ENCODE results near the gene FADS1.

The FADS1 gene

DNA sequence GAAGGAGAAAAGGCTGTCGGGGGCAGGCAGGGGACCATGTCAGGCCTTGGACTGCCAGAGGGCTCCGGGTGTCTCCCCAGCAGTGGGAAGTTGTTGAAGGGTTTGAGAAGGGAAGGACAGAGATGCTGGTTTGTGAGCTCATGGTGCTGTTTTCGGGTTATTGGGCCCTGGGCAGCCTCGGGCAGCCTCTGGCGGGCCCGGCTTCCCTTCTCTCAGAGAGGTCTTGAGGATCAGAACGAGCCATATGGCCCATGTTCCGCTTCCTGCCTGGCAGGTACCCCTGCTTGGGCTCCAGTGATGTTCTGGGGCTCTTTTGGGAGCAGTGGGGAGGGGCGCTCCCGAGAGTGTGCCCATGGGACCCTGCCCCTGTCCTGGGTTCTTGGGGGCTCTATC is 54.6 kb downstream of the FADS1 start:
- no peak overlapping the region for H3K4me3 ChIP-seq (ENCODE audit: control insufficient read depth, low read depth, low read length)
- DNase-seq (ENCODE audit: low read depth) = no peak
- TF ChIP-seq, protein P1, sequence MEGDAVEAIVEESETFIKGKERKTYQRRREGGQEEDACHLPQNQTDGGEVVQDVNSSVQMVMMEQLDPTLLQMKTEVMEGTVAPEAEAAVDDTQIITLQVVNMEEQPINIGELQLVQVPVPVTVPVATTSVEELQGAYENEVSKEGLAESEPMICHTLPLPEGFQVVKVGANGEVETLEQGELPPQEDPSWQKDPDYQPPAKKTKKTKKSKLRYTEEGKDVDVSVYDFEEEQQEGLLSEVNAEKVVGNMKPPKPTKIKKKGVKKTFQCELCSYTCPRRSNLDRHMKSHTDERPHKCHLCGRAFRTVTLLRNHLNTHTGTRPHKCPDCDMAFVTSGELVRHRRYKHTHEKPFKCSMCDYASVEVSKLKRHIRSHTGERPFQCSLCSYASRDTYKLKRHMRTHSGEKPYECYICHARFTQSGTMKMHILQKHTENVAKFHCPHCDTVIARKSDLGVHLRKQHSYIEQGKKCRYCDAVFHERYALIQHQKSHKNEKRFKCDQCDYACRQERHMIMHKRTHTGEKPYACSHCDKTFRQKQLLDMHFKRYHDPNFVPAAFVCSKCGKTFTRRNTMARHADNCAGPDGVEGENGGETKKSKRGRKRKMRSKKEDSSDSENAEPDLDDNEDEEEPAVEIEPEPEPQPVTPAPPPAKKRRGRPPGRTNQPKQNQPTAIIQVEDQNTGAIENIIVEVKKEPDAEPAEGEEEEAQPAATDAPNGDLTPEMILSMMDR (IDR thresholded peaks at IDR 0.05; ENCODE audit: control insufficient read depth, insufficient read depth, low read depth, low read length, missing control alignments) = no peak

DNA sequence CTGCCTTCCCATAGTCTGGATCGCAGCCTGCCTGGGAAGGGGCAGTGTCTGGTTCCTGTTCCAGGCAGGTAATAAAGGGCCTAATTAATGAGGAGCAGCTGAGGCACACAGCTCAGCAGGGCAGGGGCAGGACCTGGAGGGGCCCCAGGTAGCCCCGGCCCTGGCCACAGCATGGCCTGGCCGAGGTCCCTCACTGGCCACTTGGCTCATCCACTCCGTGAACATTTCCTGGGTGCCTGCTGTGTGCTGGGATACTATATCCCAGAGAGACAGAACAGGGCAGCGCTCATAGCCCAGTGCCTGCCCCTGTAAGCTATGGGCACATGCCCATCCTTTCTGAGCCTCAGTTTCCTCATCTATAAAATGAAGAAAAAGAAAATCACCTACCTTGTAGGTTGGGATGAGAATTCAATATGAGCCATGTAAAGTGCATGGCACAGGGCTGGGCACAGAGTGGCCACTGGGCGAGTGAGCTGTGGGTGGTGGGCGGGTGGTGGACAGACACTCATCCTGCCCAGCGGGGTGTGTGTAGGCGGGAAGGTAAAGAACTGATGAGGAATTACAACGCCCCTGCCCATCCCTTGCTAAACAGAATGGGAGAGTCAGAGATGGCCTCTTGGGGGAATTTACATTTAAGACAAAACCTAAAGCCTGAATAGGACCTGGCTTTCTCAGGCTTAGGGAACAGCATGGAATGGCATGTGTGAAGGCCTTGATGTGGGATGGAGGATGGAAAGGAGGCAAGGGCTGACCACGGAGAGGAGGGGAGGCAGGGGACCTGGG is 55.2 kb downstream of the FADS1 start:
- TF ChIP-seq, protein P1 (IDR thresholded peaks at IDR 0.05; ENCODE audit: control insufficient read depth, insufficient read depth, low read depth, low read length, missing control alignments) = no peak
- no peak overlapping the region for H3K4me3 ChIP-seq (ENCODE audit: control insufficient read depth, low read depth, low read length)
- no peak for DNase-seq (ENCODE audit: low read depth)

DNA sequence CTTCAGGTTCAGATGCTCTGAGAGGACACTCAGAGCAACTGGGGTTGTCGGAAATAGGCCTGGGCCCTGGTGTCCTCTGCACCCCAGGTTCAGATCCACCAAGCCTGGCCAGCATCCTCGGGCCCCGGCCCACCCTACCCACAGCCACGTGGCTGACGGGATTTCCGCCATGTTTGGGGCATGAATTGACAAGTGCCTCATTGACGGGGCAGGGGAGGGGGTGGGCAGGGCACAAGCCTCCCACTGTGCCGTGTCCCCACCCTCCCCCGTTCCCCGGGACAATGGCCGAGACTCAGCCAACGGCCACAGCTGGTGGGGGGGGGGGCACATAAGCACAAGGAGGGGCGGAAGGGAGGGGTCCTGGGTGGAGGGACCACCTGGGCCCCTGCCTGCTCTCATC is 55.9 kb downstream of the FADS1 start:
- DNase-seq (ENCODE audit: low read depth) = no peak
- TF ChIP-seq, protein P1 (IDR thresholded peaks at IDR 0.05; ENCODE audit: control insufficient read depth, insufficient read depth, low read depth, low read length, missing control alignments) = no peak

DNA sequence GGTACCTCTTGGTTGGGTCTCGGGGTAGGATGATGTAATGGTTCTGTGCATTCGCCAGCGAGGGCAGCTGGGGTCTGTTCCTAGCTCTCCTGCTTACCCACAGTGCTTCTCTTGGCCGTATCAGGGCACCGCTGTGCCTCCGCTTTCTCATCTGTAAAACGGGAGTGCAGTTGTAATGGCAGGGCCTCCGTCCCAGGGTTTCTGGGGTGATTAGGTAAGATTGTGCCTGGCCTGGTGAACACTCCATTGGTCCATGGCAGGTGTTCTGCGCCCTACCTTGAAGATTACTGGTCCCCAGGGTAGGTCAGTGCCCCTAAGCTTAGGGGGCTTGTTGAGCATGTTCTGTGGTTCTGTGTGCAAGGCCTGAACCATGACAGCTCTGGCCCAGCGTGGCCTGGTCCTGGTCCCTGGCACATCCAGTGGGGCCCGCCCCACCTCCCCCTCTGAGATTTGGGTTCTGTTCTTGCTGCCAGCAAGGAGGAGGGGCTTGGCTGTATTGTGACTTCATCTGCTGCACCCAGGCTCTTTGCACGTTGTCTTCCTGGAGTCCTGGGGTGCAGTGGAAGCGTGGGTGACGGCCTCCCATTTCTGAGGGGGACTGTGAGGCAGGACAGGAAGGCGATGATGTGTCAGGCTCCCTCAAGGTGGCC is 59.5 kb downstream of the FADS1 start:
- TF ChIP-seq, protein P1 (IDR thresholded peaks at IDR 0.05; ENCODE audit: control insufficient read depth, insufficient read depth, low read depth, low read length, missing control alignments) = no peak
- DNase-seq (ENCODE audit: low read depth) = no peak
- no peak overlapping the region for H3K4me3 ChIP-seq (ENCODE audit: control insufficient read depth, low read depth, low read length)

More for the DNA sequence above, 55.9 kb downstream of the FADS1 start:
- no peak overlapping the region for H3K4me3 ChIP-seq (ENCODE audit: control insufficient read depth, low read depth, low read length)

DNA sequence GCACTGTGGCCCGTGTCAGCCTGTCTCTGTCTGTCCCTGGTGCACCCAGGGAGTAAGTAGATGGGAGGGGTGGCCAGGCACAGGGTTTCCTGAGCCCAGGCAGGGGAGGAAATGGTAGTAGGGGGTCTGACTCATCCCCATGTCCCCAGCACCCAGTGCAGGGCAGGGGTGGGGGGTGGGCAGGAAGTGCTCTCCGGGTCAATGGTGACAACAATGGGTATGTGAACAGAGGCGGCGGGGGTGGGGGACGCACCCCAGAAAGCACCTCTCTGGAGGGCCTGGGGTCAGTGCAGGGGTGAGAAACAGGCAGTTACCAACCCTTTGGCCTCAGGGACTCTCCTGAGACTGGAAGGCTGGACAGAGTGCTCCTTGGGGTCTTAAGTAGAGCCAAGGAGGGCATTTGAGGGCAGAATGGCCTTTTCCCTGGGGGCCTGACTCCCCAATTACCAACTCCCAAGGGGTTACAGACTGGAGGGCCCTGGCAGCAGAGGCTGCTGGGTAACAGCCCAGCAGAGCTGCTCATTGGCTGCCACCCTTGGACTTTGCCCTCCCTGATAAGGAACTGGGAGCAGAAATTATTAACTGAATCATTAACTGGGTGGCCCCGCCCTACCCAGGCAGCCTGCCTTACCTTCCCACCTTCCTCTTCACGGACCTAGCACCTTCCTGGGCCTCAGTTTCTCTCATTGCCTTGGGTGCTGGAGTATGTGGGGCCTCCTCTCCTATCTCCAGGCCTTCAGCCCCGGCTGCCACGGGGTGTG is 60.2 kb downstream of the FADS1 start:
- no peak overlapping the region for H3K4me3 ChIP-seq (ENCODE audit: control insufficient read depth, low read depth, low read length)
- TF ChIP-seq, protein P1 (IDR thresholded peaks at IDR 0.05; ENCODE audit: control insufficient read depth, insufficient read depth, low read depth, low read length, missing control alignments) = no peak
- DNase-seq (ENCODE audit: low read depth) = no peak

DNA sequence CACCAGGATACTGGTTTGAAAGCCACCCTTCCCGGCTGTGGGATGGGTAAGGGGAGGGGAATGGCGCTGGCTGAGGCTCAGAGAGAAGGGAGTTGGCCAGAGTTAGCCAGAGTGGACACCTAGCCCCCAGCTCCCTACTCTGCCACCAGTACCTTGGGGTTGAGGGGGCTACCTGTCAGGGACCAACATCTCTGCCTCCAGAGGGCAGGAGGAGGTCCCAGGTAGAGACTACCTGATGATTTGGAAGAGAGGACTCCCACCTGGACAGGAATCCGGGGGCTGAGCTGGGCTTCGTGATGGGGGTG is 60.7 kb downstream of the FADS1 start:
- no peak for DNase-seq (ENCODE audit: low read depth)
- TF ChIP-seq, protein P1 (IDR thresholded peaks at IDR 0.05; ENCODE audit: control insufficient read depth, insufficient read depth, low read depth, low read length, missing control alignments) = no peak
- no peak overlapping the region for H3K4me3 ChIP-seq (ENCODE audit: control insufficient read depth, low read depth, low read length)
